NCI-H2107 (cell line): ENCODE data around the gene PPM1N.

Experiments used
- DNase-seq: peaks from one replicate; lab custom pipeline; 2025; lab: John Stamatoyannopoulos, UW

The PPM1N gene, protein sequence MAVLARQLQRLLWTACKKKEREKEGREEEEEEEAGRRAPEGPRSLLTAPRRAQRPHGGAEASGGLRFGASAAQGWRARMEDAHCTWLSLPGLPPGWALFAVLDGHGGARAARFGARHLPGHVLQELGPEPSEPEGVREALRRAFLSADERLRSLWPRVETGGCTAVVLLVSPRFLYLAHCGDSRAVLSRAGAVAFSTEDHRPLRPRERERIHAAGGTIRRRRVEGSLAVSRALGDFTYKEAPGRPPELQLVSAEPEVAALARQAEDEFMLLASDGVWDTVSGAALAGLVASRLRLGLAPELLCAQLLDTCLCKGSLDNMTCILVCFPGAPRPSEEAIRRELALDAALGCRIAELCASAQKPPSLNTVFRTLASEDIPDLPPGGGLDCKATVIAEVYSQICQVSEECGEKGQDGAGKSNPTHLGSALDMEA

DNA sequence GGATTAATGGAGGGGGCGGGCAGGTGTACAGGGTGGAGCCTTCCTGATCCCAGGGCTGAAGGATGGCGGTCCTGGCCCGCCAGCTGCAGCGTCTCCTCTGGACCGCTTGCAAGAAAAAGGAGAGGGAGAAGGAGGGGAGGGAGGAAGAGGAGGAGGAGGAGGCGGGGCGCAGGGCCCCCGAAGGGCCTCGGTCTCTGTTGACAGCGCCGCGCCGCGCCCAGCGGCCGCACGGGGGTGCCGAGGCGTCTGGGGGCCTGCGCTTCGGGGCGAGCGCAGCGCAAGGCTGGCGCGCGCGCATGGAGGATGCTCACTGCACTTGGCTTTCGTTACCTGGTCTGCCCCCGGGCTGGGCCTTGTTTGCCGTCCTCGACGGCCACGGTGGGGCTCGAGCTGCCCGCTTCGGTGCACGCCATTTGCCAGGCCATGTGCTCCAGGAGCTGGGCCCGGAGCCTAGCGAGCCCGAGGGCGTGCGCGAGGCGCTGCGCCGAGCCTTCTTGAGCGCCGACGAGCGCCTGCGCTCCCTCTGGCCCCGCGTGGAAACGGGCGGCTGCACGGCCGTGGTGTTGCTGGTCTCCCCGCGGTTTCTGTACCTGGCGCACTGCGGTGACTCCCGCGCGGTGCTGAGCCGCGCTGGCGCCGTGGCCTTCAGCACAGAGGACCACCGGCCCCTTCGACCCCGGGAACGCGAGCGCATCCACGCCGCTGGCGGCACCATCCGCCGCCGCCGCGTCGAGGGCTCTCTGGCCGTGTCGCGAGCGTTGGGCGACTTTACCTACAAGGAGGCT is at the start of gene PPM1N:
Gene PPM1N (plus strand): TSS at position 33 of the 785 bp plus-strand sequence. CDS start 30 bp downstream, at position 63.
- DNase-seq, result no peak

DNA sequence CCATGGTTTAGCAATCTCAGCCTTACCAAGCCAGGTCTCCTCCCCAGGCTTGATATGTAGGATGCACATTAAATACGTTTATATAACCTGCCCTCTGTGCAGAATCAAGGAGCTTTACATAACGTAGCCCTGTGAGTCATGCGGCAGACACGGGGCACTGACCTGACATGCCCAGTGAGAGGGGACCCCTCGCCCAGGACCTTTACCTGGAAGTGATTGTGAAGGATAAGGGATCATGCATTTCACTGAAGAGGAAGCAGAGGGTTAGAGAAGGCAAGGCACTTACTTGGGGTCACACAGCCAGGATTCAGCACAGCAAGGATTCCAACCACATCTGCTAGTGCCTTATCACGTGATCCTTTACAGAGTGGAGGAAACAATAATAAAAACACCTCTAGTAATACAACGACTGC is 49.4 kb upstream of the PPM1N start:
- DNase-seq, result no peak

DNA sequence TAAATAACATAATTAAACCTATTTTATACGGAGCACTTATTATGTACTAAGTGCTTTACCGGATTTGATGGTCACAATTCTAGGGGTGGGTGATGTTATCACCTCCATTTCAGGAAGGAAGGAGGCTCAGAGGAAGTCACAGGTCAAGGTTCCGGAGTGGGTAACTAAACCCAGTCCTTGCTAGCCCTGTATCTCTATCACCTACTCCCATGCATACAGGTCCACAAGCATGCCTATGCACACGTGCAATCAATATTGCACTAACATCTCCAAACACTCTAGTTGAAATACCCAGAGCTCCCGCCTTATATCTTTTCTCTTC is 48.3 kb upstream of the PPM1N start:
- no peak for DNase-seq

DNA sequence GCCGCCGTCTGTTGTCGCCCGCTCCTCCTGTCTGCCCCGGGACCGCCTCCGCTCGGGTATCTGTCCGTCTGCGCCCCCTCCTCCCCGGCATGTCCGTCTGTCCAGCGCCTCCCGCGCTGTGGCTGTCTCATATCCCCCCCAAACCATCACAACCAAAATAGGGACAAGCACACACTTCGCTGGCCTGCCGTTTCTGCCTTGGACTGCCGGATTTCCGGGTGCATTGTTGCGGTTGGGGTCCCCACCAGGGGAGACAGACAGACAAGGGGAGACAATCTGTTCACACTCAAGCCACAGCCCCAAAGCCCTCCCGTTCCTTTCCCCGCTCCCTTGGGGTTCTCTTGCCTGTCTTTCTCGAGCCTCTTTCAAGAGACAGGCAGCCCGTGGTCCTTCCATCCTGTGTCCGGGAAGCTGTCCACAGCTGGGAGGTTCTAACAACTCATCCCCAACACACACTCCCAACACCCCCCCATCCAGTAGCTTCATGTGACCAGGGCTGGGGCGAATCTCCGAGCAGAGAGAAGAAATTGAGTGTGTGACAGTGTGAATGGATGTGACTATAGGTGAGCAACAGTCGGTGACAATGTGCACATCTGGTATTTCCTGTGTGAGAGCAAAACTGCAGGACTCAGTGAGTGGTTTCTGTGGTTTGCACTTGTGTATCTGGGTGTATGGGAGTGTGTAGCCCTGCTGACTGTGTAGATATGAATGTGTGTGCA is 47.0 kb upstream of the PPM1N start:
- no peak for DNase-seq

DNA sequence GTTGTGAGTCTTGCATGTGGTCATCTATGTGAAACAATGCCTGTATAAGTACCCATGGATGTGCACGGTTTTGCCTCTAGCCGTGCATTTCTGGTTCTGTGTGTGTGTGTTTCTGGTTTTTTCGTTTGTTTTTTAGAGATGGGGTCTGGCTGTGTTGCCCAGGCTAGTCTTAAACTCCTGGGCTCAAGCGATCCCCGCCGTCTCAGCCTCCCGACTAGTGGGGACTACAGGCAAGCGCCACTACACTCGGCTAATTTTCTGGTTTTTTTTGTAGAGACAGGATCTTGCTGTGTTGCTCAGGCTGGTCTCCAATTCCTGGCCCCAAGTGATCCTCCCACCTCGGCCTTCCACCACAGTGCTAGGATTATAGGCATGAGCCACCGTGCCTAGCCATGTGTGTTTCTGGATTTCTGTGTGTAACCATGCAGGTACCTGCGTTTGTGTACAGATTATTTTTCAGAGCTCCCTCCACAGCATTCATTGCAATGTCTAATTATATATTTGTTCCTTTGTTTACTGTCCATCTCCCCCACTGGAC is 46.3 kb upstream of the PPM1N start:
- DNase-seq, result no peak

DNA sequence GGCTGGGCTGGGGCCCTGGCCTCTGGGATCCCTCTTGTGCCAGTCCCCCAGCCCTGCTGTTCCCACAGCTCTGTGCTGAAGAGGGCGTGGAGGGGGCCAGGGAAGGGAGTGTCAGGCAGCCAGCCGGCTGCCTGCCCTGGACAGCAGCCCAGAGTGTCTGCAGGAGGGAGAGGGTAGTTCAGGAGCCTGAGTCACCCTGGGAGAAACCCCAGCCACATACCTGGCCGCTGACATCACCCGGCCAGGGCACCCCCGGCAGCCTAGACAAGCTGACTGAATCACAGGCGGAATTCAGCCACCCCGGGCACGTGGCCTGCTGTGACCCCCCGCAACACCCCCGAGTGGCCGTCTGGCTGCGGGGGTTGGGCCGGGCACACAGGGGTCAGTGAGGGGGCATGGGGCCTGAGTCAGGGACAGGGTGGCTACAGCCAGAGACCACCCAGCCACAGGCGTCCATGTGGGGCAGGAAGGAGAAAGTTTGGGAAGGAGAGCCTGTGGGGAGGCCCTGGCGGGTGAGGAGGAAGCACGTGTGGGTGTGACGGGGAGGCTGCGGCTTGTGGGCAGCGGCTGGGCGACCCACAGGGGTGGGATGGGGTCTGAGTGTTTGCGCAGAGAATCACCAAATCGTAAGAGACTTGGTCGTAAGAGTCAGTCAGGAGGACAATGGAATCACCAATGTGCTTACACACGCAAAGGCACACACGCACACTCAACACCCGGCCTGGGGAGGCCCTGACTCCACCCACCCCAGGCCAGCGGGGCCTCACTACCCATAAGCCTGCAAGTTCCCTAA is 42.3 kb upstream of the PPM1N start:
- peak; percentile 37 for DNase-seq

DNA sequence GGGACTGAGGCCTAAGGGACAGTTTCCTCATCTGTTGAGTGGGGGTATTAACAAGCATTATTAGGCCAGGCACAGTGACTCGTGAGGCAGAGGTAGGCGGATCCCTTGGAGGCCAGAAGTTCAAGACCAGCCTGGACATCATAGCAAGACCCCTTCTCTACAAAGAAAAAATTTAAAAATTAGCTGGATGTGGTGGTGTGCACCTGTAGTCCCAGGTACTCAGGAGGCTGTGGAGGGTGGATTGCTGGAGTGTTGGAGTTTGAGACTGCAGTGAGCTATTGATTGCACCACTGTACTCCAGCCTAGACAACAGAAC is 41.8 kb upstream of the PPM1N start:
- no peak for DNase-seq

DNA sequence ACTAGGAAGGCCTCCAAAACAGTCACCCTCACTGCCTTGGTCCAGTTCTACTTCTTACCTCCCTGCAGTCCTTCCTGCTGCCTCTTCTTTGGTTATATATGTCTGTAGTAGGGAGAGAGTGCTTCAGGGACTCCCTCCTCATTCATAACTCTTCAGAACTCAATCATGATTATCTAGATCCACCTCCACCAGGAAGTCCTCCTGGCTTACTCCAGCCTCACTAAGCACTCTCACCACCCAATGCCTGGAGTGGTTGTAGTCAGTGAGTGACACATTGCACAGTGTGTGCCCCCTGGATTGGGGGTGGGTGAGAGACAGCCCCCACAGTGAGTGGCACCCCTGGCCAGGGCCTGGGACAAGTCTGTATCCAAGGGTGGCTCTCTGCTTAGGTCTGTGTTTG is 40.5 kb upstream of the PPM1N start:
- DNase-seq, result no peak

DNA sequence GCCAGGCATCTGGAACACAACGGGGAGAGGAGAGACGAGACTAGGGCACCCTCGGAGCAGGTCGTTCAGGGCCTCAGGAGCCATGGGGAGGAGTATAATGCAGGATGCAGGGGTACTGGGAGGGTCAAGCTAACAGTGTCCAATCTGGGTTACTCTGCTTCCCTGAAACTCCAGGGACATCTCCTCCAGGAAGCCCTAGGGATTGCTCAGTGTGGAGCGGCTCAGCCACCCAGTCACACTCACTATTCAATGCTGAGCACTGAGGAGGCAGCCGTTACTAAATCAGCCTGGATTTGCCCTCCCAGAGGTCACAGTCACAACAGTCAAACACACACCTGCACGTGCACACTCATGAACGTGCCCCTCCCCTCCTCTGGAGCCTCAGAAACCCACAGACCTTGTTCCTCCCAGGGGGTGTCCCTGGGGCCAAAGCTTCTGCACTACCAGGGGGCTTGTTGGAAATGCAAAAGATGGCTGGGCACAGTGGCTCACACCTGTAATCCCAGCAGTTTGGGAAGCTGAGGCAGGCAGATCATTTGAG is 37.4 kb upstream of the PPM1N start:
- no peak for DNase-seq

DNA sequence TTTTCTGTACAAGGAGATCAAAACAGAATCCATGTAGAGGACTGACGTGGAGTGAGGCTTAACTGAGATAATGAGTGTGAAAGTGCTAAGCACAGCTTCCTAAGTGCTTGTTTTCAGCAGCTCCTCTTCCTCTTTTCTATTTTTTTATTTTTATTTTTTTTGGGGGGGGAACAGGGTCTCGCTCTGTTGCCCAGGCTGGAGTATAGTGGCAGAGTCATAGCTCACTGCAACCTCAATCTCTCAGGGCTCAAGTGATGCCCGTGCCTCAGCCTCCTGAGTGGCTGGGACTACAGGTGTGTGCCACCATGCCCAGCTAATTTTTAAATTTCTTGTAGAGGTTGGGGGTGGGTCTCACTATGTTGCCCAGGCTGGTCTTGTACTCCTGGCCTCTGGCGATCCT is 36.1 kb upstream of the PPM1N start:
- DNase-seq, result no peak

DNA sequence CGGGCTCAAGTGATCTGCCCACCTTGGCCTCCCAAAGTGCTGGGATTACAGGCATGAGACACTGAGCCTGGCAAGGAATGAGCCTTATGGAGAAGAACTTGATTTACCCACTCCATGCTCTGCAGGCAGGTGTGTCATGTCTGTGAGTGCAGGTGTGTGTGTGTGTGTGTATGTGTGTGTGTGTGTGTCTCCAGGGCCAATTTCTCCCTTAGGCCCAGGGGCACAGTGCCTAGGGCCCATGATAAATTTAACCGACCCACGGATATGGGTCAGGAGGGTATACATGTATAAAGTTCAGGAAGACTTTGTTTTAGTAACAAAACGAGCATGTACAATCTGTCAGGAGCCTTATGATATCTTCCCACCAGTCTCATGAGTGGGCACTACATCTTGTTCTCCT is 35.0 kb upstream of the PPM1N start:
- no peak for DNase-seq

DNA sequence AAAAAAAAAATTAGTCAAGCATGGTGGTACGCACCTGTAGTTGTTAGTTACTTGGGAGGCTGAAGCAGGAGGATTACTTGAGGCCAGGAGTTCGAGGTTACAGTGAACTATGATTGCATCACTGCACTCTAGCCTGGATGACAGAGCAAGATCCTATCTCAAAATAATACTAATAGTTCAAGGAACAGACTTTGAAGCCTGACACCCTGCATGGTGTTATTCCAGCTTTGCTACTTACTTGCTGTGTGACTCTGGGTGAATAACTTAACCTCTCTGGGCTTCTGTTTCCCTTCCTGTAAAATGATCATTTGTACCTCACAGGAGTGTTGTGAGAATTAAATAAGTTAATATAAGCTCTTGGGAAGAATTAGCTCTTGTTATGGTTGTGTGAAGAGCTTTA is 34.0 kb upstream of the PPM1N start:
- no peak for DNase-seq

DNA sequence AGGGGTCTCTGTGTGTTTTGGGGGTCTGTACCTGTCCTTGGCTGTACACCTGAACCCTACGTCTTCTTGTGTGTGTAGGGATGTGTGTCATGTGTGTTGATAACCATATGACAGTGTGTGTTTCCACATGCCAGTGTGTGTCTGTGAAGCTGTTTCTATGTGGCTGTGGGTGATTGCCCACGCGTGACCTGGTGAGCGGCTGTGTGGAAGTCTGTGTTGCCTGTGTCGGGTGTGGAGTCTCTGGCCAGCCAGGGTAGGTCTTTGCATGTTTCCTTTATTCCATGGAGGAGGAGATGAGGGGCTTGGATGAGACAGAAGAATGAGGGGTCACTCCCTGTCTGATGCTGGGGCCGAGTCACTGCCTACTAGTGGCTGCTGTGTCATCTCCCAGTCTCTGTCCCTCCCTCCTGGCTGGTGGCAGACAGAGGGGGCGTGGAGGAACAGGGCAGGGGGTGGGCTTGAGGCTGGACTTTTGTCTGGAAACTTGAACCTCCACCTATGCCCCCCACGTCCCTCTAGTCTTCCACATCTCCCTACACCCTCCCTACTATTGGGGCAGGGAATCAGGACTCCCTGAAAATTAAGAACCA is 33.3 kb upstream of the PPM1N start:
- no peak for DNase-seq

DNA sequence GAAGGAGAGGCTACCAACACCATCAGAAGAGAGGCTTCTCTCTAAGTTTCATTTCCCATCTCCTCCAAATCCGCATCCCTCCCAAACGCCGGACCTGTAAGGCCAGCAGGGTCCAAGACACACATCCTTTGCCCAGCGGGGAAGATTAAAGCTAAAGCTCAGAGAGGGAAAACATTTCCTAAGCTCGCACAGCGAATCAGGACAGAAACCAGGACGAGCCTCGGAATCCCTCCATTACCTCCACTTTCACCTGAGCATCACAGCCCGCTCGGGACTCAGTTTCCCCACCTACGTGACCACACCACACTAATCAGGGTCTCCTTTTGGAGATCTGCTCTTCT is 31.2 kb upstream of the PPM1N start:
- DNase-seq, result no peak

DNA sequence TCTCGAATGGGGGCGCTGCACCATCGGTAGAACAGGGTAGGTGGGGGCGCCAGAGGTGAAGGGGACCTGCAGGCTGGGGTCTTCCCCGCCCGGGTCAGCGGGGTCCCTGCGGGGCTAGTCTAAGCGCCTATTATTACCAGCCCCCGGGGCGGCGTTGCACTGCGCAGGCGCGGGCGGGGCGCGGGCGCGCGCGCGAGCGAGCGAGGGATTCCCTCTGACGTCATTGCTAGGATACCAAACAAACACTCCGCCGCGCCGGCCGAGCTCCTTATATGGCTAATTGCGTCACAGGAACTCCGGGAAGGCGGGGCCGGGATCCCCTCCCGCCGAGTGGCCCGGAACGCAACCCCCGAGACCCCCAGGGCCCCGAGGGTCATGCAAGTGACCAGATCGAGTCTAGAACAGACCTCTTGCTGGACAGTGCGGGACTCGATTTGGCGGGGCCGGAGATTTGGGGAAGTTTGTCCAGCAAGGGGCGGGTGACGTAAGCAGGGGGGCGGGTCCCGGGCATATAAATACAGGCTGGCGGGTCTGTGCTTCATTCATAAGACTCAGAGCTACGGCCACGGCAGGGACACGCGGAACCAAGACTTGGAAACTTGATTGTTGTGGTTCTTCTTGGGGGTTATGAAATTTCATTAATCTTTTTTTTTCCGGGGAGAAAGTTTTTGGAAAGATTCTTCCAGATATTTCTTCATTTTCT is 30.6 kb upstream of the PPM1N start, which contains the start of gene FOSB:
Gene FOSB (plus strand): TSS at position 541 of the 703 bp plus-strand sequence. CDS start 591 bp downstream, outside the sequence.
- peak; percentile 78 for DNase-seq

DNA sequence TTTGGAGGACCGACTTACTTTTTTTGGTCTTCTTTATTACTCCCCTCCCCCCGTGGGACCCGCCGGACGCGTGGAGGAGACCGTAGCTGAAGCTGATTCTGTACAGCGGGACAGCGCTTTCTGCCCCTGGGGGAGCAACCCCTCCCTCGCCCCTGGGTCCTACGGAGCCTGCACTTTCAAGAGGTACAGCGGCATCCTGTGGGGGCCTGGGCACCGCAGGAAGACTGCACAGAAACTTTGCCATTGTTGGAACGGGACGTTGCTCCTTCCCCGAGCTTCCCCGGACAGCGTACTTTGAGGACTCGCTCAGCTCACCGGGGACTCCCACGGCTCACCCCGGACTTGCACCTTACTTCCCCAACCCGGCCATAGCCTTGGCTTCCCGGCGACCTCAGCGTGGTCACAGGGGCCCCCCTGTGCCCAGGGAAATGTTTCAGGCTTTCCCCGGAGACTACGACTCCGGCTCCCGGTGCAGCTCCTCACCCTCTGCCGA is 30.0 kb upstream of the PPM1N start:
- DNase-seq, result no peak

DNA sequence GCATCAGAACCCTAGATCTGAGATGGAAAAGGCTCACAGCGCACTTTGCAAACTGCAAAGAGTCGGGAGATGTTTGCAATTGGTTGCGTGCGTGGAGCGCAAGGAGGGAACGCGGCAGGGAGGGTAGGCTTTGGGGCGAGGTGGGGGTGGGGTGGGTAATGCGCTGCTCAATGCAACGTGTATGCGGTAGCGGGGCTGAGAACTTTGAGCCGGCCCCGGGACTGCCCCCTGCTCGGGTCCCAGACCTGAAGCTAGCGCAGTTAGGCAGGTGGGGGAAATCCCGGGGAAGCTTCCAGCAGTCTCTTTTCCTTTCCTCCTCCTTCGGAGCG is 29.5 kb upstream of the PPM1N start:
- no peak for DNase-seq

DNA sequence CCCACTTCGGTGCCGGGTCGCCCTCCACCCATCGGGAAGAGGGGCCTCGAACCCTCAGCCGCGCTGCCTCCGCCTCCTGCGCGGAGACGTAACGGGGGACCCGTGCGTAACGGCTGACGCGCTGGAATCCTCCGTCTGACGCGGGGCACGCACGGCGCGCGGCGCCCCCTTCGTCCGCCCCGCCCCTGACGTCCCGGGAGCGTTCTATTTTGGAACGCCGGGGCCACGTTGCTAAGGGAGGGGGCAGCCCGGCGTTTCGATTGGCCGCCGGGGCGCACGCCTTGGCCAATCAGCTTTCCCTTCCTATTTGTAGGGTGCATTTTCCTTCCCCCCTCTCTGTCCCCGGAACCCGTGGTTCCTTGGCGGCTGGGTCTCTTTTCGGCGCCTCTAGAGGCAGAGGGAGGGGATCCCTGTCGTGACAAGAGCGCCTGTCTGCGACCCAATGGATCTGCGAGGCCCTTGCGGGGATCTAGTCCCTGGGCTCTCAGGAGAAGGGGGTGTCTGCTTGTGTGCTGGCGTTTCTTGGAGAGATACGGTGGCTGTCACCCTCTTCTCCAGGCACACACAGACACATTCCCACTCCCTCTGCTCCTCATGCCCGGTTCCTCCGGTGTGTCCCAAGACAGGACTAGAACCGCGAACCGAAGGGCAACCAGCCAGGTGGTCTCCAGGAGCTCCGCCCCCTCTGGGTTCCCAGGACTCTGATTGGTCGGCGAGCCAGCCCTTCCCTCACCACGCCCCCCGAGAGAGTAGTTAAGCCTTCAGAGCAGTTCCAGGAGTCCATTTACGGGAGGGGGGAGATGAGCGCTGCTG is 28.9 kb upstream of the PPM1N start:
- peak; percentile 77 for DNase-seq

DNA sequence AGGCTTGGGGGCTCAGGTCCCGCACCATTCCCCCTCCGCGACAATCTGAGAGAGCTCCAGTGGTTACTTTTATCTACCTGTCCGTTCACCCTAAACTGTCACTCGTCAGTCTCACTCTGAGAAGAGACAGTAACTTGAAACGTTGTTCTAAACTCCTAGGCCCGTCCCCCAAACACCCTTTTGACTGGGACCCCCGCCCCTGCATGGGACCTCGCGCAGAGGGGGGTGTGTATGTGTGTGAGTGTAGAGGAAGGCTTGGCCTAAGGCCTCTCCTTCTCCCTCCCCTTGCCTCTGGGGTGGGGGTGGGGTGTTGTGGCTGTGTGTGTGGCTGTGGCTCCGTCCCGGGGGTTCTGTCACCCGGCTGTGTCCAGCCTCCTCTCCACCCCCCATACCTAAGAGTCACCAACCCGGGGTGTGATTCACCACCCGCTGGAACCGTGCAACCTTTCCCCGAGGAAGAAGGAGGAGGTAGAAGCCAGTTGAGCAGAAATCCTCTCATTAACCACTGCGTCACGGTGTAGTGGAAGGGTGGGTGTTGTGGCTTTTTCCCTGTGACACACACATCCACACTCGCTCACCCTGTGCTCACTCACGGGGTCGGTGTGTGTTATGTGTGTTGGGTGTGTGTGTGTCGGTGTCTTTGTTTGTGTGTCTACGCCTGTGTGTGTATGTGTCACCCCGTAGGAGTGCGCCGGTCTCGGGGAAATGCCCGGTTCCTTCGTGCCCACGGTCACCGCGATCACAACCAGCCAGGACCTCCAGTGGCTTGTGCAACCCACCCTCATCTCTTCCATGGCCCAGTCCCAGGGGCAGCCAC is 28.1 kb upstream of the PPM1N start:
- no peak for DNase-seq
